T-helper 1 cell (primary cell): Measurements from ENCODE around the gene AFM.

Source experiments
- DNase-seq, 5 donors: peaks; one replicate each; pipeline ENCODE4 v3.0.0-alpha.2; 2012 to 2020

Gene AFM

DNA sequence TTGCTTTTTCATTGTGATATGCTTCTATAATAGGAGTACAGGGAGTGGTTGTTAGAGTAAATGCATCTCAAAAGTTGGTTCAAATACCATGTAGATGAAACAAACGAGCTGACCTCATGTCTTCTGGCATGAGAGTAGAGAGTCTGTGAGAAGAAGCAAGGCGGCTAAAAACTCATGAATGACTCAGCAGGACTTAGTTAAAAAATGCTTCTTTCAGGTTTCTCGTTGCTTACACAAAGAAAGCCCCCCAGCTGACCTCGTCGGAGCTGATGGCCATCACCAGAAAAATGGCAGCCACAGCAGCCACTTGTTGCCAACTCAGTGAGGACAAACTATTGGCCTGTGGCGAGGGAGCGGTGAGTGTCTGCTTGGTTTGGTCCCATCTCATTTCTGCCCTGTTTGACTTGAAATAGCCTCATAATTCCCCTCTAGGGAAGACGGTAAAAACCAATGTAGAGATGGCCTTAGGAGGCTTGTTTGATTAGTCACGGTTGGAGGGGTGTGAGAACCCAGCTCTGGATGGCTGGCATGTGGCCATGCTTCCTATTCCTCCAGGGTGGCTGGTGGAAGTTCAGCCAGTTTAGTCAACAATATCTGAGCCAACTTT lies 31.0 kb upstream of the AFM start:
- DNase-seq: no peak

DNA sequence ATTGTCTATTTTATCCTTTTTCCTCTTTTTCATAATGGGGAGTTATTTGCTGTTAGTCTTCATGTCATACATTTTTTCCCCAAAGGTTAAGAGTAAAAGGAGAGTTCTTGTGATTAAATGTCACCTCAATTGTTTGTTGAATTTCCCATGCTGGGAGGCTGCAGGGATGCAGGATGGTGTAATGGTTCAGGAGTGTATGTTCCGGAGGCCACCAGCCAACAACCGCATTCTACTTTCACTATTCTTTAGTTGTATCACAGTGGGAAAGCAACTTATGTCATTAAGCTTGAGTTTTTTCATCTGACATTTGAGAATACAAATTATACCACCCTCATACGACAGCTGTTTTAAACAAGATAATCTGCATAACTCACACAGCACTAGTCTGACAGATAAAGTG lies 30.1 kb upstream of the AFM start:
- no peak for DNase-seq

DNA sequence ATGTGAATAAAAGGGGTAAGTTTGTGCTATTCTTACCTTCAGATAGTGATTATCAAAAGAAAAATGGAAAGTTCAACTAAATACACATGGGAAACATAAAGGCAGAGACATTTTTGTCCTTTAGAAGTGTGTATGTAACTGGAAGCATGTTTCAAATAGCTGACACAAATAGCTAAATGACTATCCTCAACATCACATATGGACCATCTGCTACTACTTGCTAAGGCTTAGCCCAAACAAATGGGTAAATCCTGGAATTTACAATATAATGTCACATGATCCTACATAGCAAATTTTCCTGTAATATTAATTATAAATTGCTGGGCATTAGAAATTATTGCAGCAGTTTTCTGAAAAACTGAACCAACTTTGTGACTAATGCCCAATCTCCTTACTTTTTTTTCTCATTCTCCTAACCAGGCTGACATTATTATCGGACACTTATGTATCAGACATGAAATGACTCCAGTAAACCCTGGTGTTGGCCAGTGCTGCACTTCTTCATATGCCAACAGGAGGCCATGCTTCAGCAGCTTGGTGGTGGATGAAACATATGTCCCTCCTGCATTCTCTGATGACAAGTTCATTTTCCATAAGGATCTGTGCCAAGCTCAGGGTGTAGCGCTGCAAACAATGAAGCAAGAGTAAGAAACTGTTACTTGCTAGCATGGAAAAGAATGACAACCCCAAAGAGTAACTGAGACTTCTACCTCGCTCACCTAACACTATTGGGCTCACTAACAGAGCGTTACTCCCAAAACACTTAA lies 29.4 kb upstream of the AFM start:
- DNase-seq: no peak

DNA sequence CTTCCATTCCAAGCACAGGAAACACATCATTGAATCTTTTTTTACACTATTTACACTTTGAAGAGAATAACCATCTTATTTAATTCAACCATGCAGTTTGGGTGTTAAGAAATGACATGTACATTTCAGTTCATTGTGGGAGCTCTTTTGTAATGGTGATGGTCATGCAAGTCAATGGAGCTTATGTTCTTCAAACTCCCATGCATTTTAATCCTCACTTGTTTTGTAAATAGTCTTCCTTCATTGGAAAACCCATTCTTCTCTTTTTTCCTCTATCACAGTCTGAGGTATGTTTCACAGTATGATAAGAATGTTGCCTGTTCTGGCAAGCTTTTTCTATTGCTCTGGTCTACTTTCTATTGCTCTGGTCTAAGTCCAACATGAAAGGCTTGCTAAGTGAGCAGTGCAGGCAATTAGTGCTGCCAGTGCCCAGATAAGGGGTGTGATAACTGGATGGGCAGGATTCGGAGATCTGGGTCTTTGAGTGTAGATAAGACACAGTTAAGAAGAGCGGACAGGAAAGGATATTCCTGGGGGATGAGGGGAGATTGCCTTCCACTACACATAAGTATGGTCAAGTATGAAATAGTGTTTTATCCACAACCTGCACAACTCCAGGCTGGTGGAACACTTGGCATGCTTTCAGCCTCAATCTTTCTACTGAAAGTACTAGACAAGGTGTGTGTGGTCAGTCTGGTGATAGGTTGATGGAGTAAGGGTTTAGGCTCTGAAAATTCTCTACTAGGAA lies 28.4 kb upstream of the AFM start:
- DNase-seq: no peak

DNA sequence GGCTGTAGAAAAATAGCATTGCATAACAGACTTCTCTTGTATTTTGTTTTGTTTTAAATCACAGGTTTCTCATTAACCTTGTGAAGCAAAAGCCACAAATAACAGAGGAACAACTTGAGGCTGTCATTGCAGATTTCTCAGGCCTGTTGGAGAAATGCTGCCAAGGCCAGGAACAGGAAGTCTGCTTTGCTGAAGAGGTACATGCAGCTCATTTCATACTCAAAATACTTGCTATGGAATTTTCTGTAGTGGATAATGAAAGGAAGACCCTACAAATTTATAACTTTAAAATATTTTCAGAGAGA lies 27.9 kb upstream of the AFM start:
- no peak for DNase-seq

DNA sequence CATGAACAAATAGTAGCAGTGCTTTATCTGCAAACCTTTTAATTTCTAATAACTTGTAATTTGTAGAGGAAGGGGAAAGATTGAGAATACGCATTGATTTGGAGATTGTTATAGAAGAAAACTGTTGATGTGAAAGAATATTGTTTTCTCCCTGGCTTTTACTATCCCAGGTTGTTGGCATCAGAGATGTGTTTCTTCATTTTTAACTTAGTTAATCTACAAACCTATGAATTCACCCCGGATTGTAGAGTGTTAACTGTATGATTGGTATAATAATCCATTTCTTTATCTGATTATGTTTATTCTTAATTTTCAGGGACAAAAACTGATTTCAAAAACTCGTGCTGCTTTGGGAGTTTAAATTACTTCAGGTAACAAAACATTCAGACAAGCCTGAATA lies 26.6 kb upstream of the AFM start:
- no peak for DNase-seq

DNA sequence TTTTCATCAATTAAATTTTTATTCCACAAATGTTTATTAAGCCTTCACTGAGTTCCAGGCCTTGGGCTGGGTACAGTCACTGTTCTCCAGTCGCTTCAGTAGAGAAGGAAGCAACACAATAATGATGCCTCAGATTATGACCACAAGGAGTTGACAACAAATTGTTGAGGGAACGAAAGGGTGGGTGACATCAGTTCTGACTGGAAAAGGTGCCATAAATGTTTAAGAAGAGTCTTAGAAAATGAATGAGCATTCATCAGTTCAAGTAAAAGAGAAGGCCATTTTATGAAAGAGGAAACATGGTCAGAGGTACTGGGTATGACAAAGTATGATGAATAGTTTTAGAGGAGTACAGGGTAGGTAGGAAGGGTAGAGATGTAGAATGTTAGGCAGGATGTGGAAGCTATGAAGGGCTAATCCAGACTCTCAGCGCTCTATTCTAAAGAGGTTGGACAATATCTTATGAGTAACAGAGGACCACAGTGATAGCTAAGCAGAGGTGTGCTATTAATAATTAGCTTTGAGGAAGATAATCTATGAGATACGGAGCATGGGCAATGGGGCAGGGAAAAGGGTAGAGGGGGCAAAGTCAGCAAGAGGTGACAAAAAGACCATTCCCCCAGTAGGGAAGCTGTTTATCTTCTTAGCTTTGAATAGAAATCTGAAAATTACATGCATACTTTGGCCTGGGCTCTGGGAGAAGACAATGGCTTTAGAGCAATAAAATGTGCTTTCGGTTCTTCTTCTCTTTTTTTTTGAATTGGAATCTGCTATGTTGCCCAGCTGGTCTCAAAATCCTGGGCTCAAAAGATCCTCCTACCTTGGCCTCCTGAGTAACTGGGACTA lies 25.1 kb upstream of the AFM start:
- no peak for DNase-seq

DNA sequence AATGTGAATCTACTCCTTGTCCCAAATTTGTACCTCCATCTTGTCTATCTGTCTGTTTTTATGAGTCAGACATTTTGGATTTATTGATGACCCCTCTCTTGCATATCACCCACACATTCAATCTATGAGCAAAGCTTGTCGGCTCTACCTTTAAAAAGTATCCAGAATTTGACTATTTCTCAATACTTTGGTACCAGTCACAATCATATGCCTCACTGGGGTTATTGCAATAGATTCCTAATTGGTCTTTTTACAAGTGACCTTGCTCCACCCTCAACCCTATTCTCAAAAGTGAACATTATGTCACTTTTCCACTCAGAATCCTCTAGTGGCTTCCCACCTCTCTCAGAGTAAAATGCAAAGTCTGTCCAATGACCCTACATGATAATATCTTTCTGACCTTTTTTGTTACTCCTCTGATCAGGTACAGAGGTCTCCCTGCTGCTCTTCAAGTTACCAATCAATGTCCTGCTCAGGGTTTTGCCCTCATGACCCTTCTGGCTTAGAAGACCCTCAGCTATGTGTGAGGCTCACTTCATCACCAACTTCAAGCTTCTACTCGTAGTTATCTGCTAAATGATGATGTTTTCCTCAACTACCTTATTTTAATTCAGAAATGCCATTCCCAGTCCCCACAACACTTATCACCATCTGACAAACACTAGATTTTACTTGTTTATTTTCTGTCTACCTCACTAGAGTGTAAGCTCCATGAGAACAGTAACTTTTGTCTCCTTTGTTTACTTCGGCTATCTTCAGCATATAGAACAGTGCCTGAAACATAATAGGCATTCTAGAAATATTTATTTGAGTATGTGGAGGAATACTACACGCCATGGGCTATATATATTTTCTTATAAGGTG lies 23.1 kb upstream of the AFM start:
- no peak for DNase-seq

DNA sequence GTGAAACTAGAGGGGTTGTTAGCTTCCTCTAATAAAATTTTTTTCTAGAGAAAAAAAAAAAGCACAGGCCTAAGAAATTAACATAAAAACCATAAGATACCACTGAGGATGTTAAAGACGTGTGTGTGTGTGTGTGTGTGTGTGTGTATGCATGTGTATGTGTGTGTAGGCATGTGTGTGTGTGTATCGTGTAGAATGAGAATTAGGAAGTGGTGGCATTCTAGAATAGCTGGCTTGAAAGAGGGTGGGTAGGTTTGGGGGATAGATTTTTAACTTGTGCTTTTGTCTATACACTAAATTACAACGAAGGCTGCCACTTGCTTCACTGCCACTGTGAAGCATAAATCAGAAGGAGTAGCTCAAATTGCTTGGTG lies 22.5 kb upstream of the AFM start:
- DNase-seq: no peak

DNA sequence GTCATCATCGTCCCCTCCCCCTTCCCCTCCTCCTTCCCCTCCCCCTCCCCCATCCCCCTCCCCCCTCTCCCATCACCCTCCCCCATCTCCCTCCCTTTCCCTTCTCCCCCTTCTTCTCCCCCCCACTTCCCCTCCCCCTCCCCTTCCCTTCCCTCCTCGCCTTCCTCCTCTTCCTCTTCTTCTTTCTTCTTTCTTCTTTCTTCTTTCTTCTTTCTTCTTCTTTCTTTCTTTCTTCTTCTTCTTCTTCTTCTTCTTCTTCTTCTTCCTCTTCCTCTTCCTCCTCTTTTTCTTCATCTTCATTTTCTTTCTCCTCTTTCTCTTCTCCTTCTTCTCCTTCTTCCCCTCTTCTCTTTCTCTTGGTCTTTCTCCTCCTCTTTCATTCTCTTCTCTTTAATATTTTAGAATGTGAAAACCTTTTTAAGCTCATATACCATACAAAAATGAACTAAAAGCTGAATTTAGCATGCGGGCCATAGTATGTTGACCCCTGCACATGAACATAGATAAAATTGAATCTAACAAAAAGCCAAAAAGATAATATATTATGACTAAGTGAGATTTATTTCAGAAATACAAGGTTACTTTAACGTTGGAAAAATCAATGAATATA lies 20.5 kb upstream of the AFM start:
- DNase-seq: no peak

DNA sequence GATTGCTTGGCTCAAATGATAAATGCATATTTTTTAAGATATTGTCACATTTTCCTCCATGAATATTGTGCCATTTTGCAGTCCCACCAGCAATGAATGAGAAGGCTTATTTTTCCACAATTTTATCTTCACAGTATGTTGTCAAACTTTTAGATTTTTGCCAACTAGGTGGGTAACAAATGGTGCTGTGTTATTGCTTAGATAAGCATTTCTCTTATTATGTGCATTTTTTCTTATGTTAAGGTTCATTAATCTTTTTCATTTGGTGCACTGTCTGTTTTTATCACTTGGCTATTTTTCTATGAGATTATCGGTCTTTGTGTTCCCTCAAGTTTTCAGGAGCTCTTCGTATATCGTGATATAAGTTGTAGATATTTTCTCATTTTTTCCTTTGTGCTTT lies 13.4 kb upstream of the AFM start:
- no peak for DNase-seq

DNA sequence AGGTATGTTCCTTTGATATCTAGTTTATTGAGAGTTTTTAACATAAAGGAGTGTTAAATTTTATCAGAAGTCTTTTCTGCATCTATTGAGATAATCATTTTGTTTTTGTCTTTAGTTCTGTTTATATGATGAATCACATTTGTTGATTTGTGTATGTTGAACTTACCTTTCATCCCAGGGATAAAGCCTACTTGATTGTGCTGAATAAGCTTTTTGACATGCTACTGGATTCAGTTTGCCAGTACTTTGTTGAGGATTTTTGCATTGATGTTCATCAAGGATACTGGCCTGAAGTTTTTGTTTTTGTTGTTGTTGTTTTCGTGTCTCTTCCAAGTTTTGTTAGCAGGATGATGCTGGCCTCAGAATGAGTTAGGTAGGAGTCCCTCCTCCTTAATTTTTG lies 10.8 kb upstream of the AFM start:
- no peak for DNase-seq

DNA sequence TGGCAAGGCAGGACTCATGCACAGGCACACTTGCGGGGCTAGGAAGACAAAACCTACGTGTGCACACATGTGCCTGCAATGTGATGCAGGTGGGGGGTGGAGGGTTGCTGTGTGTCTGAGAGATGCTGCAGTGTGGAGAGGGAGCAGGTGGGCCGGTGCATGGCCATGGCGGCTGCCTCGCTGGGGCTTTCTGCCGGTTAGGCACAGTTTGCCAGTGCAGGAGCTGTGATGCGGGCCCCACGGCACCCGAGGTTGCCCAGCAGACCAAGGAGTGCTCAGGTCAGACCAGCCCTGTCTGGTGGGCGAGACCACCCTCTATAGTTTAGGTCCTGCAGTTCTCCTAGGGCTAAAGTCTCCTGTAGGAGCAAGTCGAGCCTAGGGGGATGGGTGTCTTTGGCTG lies 4.4 kb upstream of the AFM start:
- DNase-seq: no peak

DNA sequence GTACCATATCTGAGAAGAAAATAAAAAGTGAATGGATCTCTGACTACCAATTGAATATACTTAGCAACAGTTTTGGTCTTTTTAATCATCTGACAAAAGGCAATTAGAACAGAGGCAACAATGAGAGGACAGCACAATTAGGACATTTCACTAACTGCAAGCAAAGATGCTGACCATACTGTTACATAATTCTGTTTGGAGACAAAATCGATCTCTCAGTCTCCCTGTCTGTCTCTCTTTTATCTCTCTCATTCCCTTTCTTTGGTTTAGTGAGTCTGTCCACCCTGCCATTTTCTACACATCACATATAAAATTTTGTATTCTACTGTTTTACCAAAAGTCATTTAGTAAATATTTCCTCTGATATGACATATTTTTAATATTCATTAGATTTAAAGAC lies 2.2 kb upstream of the AFM start:
- DNase-seq: no peak

DNA sequence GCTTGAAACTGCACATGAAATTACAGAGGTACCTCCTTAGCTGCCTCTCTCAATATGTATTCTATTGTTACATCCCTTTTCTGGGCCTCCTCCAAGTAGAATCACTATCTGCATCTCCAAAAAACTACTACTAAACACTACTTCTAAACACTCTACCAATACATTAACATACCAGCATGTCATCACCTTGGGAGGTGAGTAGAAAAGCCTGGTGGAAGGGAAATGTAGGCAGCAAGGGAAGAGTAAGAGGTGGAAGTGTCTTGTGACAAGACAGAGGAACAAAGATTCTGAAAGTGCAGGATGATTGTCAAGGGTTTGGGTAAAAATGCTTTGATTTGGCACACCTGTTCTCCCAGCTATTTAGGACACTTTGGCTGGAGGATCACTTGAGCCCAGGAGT lies 3.5 kb downstream of the AFM start:
- DNase-seq: no peak

DNA sequence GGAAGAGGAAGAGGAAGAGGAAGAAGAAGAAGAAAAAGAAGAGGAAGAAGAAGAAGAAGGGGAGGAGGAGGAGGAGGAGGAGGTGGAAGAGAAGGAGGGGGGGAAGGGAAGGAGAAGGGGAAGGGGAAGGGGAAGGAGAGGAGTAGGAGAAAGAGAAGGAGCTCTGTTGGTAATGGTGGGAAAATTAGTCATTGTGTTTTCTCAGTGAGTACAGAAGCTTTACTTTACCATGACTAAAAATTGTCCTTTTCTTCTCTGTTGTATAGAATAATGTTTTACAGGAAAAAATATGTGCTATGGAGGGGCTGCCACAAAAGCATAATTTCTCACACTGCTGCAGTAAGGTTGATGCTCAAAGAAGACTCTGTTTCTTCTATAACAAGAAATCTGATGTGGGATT lies 4.1 kb downstream of the AFM start:
- DNase-seq: no peak

DNA sequence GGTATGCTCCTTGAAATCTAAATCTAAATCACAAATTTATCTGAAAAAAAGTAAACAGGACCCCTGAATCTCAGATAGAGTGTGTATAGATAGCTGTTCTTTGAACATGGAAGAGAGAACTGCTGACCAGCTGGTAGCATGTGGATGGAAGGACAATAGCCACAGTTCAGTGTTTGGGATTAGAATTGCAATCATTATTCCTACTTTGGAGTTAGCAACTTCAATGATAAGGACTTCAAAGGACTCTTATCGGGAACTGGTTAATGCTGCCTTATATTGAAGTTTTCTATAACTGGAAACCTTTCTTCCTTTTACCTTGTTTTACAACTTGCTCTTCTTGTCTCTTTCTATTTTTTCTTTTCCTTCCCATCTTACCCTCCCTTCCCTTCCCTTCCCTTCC lies 5.0 kb downstream of the AFM start:
- no peak for DNase-seq

DNA sequence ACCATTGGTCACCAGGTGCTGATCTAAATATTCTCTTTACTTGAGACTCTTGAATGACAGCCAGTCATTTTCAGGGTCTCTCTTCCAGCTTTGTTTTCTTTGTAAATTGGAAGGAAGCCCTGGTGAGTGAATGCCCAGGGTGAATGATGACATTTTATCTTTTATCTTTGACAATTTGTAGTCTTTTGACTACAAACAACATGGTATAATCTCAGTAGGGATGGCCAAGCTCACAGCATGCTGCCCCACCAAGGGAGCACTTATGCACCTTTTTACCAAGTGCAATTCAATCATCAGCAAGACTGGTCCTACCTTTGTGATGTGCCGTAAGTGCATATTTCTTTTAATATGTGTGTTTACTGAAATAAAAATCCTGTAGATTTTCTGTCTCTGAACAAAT lies 5.7 kb downstream of the AFM start:
- no peak for DNase-seq

DNA sequence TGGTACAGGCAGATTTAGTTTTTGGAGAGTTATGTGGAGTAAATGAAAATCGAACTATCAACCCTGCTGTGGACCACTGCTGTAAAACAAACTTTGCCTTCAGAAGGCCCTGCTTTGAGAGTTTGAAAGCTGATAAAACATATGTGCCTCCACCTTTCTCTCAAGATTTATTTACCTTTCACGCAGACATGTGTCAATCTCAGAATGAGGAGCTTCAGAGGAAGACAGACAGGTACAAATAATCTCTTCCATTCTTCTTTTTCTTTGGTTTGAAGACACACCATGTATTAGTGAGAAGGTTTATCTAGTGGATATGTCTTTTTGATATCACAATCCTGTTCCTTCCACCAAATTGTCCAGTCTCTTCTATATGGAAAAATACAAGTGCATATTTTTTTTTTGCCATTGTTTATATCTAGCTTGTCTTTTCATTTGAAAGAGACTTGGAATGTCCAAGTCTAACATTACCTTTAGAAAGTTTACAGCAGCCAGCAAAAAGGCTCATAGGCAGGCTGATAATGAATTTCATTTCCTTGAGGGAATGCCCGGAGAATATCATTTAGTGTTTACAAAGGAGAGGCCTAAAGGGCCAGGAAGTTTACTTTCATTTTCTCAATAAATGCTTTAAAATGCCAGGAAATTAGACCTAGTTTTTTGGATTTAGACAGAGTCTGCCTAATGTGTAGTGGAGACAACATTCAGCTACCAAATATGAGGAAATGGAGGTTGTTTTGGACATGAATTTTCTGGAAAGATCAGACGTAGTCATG lies 18.6 kb downstream of the AFM start:
- no peak for DNase-seq

DNA sequence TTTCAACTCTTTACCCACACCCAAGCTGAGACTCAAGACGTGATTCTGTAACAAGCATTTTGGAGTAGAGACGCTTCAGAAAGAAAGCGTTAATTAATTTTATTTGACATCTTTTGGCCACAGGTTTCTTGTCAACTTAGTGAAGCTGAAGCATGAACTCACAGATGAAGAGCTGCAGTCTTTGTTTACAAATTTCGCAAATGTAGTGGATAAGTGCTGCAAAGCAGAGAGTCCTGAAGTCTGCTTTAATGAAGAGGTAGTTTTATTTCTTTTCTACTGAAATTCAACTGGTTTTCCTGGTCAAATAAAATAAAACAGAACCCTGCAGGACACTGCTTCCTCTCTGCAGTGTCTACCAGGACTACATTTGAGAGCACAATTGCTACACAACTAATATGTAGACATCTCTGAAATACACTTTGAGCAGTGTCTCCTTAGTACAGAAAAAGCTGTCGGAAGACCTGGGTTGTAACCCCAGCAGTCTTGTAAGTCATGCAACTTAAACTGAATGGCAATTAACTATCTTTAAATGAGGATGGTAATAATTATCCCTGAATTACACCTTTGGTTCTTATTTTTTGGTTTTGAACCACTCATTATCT lies 20.2 kb downstream of the AFM start:
- DNase-seq: no peak

DNA sequence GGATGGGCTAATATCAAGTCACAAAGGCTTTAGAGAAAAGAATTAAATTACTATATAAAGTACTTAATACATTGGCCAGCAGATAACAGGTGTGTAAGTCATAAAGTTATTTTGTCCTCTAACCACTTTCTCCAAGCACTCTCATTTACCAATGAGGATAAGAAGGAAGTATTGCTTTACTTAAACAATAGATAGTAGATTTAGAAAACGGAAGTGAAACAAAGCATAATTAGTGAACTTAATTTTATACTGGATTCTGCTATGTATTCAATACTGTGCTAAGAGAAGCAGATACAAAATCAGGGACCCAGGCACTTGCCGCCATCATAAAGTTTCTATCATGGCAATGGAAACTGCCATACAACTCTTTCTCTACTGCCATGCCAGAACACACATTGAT lies 24.0 kb downstream of the AFM start:
- no peak for DNase-seq
